ENCODE measurements around the gene TTLL1. TPM values are rescaled to one million over a fixed set of nuclear protein-coding genes. Genes with fewer than 3 reads are reported as not detected.
A peak's percentile ranks its signal among the peaks of the same experiment; 100 is the strongest.

Gene TTLL1
- total and polyA plus RNA-seq, 4 donors, result 0.50 to 2.2 (median 1.1) TPM

GRCh38 chr22:43136255-43136654 is 47.1 kb upstream of the TTLL1 start:
- Histone ChIP-seq H3K4me3 (ENCODE audit: low read depth in 1 of 3, low read length in 3 of 3) (no peak overlapping the region), H3K9ac (ENCODE audit: low read depth in 1 of 2, low read length in 2 of 2) (no peak overlapping the region), H3K27ac (ENCODE audit: low read depth in 1 of 2, low read length in 2 of 2) (peak overlapping the region in 1 of 2 donors; percentile 18), H3K4me1 (ENCODE audit: control insufficient read depth in 4 of 4, insufficient read depth in 4 of 4, low read length in 3 of 4) (no peaks in the 10 kb centered on the region), H3K36me3 (ENCODE audit: control insufficient read depth in 4 of 4, insufficient read depth in 3 of 4, low read depth in 1 of 4, low read length in 3 of 4) (peaks cover 3 to 53% (median 10%) of the 10 kb centered on the region in 4 donors), H3K27me3 (ENCODE audit: control insufficient read depth in 4 of 4, insufficient read depth in 4 of 4, low read length in 3 of 4) (no peaks in the 10 kb centered on the region), H3K9me3 (ENCODE audit: control insufficient read depth in 4 of 4, low read length in 3 of 4) (no peaks in the 10 kb centered on the region)
- no peak for DNase-seq (ENCODE audit: low spot score)
- 61% methylated on average over 9 of the region's 9 CpGs for WGBS
- no peak for TF ChIP-seq HNF4A (conservative IDR thresholded peaks at IDR 0.05)
- TF ChIP-seq NR2F2 (IDR thresholded peaks at IDR 0.05), result peak; percentile 50
- peak; percentile 36 to 57 for TF ChIP-seq RAD21 (IDR thresholded peaks at IDR 0.05)
- no peak for TF ChIP-seq RXRA (IDR thresholded peaks at IDR 0.05)
- peak; percentile 30 for TF ChIP-seq CTCF (IDR thresholded peaks at IDR 0.05; ENCODE audit: low read depth, low read length, missing input control)
- TF ChIP-seq HNF4G (IDR thresholded peaks at IDR 0.05), result no peak
- no peak for TF ChIP-seq ZBTB33 (IDR thresholded peaks at IDR 0.05)
- no peak for TF ChIP-seq EGR1 (IDR thresholded peaks at IDR 0.05; ENCODE audit: low read depth in 2 of 2)
- no peak for TF ChIP-seq SP1 (IDR thresholded peaks at IDR 0.05)
- TF ChIP-seq GABPA (IDR thresholded peaks at IDR 0.05 in 1 of 2, conservative IDR thresholded peaks at IDR 0.05 in 1 of 2), result no peak
- no peak for TF ChIP-seq JUND (IDR thresholded peaks at IDR 0.05)
- no peak for TF ChIP-seq REST (IDR thresholded peaks at IDR 0.05)
- TF ChIP-seq ATF3 (IDR thresholded peaks at IDR 0.05), result no peak
- TF ChIP-seq MAX (IDR thresholded peaks at IDR 0.05), result no peak
- TF ChIP-seq YY1 (IDR thresholded peaks at IDR 0.05), result no peak
- TF ChIP-seq FOXA1 (IDR thresholded peaks at IDR 0.05), result no peak
- no peak for TF ChIP-seq TAF1 (conservative IDR thresholded peaks at IDR 0.05)
- TF ChIP-seq FOXA2 (IDR thresholded peaks at IDR 0.05), result no peak

Data from liver (tissue), 9 donors.